HUES64 (cell line): Measurements from ENCODE around the gene NDUFA12.

Experiments used
- H3K27ac ChIP-seq: 2 replicates; pipeline ENCODE4 v1.7.0; 2013; ENCODE audit warnings: low read depth, low read length, inconsistent platforms
- H3K27me3 ChIP-seq: 2 replicates; pipeline ENCODE4 v1.6.1; 2013; ENCODE audit warnings: mild to moderate bottlenecking, low read length; ENCODE audit not compliant: insufficient read depth
- H3K36me3 ChIP-seq: 2 replicates; pipeline ENCODE4 v1.6.1; 2013; ENCODE audit warnings: mild to moderate bottlenecking, low read length; ENCODE audit not compliant: insufficient read depth
- H3K4me1 ChIP-seq: 2 replicates; pipeline ENCODE4 v1.6.1; 2013; ENCODE audit warnings: mild to moderate bottlenecking, low read length, moderate library complexity; ENCODE audit not compliant: insufficient read depth
- H3K4me3 ChIP-seq: 2 replicates; pipeline ENCODE4 v1.5.1; 2013; ENCODE audit warnings: mild to moderate bottlenecking, low read length, moderate library complexity
- H3K9ac ChIP-seq: 2 replicates; pipeline ENCODE4 v1.6.1; 2013; ENCODE audit warnings: mild to moderate bottlenecking, low read depth, low read length
- H3K9me3 ChIP-seq: 2 replicates; pipeline ENCODE4 v1.6.1; 2013; ENCODE audit warnings: low read depth, low read length; ENCODE audit not compliant: insufficient read depth
- WGBS: fragments of 150-250, 120-280 bp; methylation state at CpG from one replicate; pipeline ENCODE4 v1.1.7; 2013; ENCODE audit warnings: missing lambda C conversion rate; 5-methylcytosine and 5-hydroxymethylcytosine counted together

NDUFA12 gene

GRCh38 chr12:94982456-94982855 lies 21.0 kb downstream of the NDUFA12 start:
- H3K27ac ChIP-seq, result no peak overlapping the region
- H3K4me1 ChIP-seq, result 0 out of 2 replicates have a peak, but pooled peaks cover 3% of the 10 kb centered on the region
- no peaks in the 10 kb centered on the region for H3K36me3 ChIP-seq
- no peak overlapping the region for H3K9ac ChIP-seq
- no peaks in the 10 kb centered on the region for H3K27me3 ChIP-seq
- WGBS, result 88% methylated on average over 6 of the region's 7 CpGs
- no peak overlapping the region for H3K4me3 ChIP-seq
- H3K9me3 ChIP-seq, result no peaks in the 10 kb centered on the region

- H3K9ac ChIP-seq, result no peak overlapping the region
- H3K4me3 ChIP-seq, result no peak overlapping the region
- H3K36me3 ChIP-seq, result no peaks in the 10 kb centered on the region
- no peaks in the 10 kb centered on the region for H3K27me3 ChIP-seq
- H3K27ac ChIP-seq, result no peak overlapping the region
- 70% methylated on average over 4 of the region's 4 CpGs for WGBS
- H3K9me3 ChIP-seq, result no peaks in the 10 kb centered on the region
- 0 out of 2 replicates have a peak, but pooled peaks cover 3% of the 10 kb centered on the region for H3K4me1 ChIP-seq
These were observed 22.9 kb downstream of the NDUFA12 start for GRCh38 chr12:94980577-94980976.

DNA sequence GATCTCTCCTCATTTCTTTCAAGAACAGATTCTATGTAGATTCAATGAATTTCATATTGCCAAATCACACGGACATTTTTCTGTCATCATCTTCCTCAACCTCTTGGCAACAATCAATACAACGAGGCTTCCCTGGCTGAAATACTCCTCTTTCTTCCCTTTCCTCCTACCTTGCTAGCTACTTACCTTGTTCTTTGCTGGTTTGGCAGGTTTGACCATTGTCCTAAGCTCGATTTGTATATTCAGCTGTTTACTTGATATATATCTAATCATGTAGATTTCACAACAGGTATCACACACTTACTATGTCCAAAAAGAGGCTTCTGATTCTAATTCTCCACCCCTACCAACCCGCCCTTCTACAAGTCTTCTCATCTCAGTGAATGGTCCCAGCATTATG lies 23.6 kb downstream of the NDUFA12 start:
- no peak overlapping the region for H3K4me3 ChIP-seq
- 93% methylated on average over 4 of the region's 4 CpGs for WGBS
- no peaks in the 10 kb centered on the region for H3K9me3 ChIP-seq
- H3K27ac ChIP-seq, result no peak overlapping the region
- H3K36me3 ChIP-seq, result no peaks in the 10 kb centered on the region
- no peak overlapping the region for H3K9ac ChIP-seq
- 0 out of 2 replicates have a peak, but pooled peaks cover 3% of the 10 kb centered on the region for H3K4me1 ChIP-seq
- H3K27me3 ChIP-seq, result no peaks in the 10 kb centered on the region

DNA sequence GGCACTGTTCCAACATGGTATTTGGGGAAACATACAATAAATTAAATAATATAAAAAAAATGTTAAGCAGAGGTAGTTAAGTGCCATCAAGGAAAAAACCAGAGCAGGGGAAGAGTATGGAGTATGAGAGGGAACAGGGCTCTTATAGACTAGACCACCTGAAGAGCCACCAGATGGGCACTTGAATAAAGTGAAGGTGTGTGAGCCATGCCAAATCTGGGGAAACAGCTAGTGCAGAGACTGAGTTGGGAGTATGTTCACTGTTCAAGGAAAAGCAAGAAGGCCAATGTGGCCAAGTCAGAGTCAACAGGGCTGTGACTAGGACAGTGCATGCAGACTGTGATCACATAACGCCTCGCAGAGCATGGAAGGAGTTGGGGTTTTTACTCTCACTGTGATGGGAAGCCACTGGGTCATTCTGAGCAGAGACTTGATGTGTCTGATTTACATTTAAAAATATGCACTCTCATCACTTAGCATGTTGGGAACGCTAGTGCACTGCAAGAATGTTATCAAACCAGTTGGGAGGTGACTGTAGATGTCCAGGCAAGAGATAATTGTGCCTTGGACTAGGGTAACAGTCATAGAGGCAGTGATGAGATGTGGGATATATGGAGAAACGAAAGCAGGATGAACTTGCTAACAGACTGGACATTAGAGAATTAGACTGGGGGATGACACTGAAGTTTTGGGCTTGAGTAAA lies 25.6 kb downstream of the NDUFA12 start:
- H3K27me3 ChIP-seq, result no peaks in the 10 kb centered on the region
- WGBS, result 90% methylated on average over 4 of the region's 4 CpGs
- H3K9me3 ChIP-seq, result no peaks in the 10 kb centered on the region
- H3K4me3 ChIP-seq, result no peak overlapping the region
- H3K27ac ChIP-seq, result no peak overlapping the region
- H3K9ac ChIP-seq, result no peak overlapping the region
- no peaks in the 10 kb centered on the region for H3K4me1 ChIP-seq
- H3K36me3 ChIP-seq, result no peaks in the 10 kb centered on the region

GRCh38 chr12:94973221-94973620 lies 30.3 kb downstream of the NDUFA12 start:
- Histone ChIP-seq H3K27ac (no peak overlapping the region), H3K9ac (no peak overlapping the region), H3K4me3 (no peak overlapping the region), H3K9me3 (no peaks in the 10 kb centered on the region), H3K4me1 (no peaks in the 10 kb centered on the region), H3K27me3 (no peaks in the 10 kb centered on the region), H3K36me3 (peaks cover 11% of the 10 kb centered on the region)
- 92% methylated on average over 5 of the region's 5 CpGs for WGBS

- H3K4me1 ChIP-seq, result no peaks in the 10 kb centered on the region
- WGBS, result 94% methylated on average over 2 of the region's 2 CpGs
- H3K27ac ChIP-seq, result no peak overlapping the region
These were observed 30.7 kb downstream of the NDUFA12 start for GRCh38 chr12:94972795-94973194.

GRCh38 chr12:94971923-94972322 lies 31.6 kb downstream of the NDUFA12 start:
- Histone ChIP-seq H3K27me3 (no peaks in the 10 kb centered on the region), H3K4me3 (no peak overlapping the region), H3K9me3 (no peaks in the 10 kb centered on the region), H3K4me1 (no peaks in the 10 kb centered on the region), H3K27ac (no peak overlapping the region), H3K9ac (no peak overlapping the region), H3K36me3 (peaks cover 11% of the 10 kb centered on the region)
- WGBS, result 99% methylated on average over 2 of the region's 2 CpGs

More at GRCh38 chr12:94972795-94973194, 30.7 kb downstream of the NDUFA12 start:
- H3K9ac ChIP-seq, result no peak overlapping the region
- no peaks in the 10 kb centered on the region for H3K9me3 ChIP-seq
- H3K4me3 ChIP-seq, result no peak overlapping the region
- no peaks in the 10 kb centered on the region for H3K27me3 ChIP-seq
- peaks cover 11% of the 10 kb centered on the region for H3K36me3 ChIP-seq

GRCh38 chr12:94970560-94970959 lies 32.9 kb downstream of the NDUFA12 start:
- 100% methylated on average over 1 of the region's 1 CpG for WGBS
- Histone ChIP-seq H3K27ac (no peak overlapping the region), H3K36me3 (peaks cover 11% of the 10 kb centered on the region), H3K27me3 (no peaks in the 10 kb centered on the region), H3K4me3 (no peak overlapping the region), H3K9ac (no peak overlapping the region), H3K4me1 (no peaks in the 10 kb centered on the region), H3K9me3 (no peaks in the 10 kb centered on the region)

- H3K9ac ChIP-seq, result no peak overlapping the region
- no peaks in the 10 kb centered on the region for H3K27me3 ChIP-seq
- H3K9me3 ChIP-seq, result no peaks in the 10 kb centered on the region
- no peak overlapping the region for H3K4me3 ChIP-seq
- no peaks in the 10 kb centered on the region for H3K4me1 ChIP-seq
- peaks cover 11% of the 10 kb centered on the region for H3K36me3 ChIP-seq
- H3K27ac ChIP-seq, result no peak overlapping the region
These were observed 34.1 kb downstream of the NDUFA12 start for GRCh38 chr12:94969424-94969823.

GRCh38 chr12:94965982-94966630 lies 37.4 kb downstream of the NDUFA12 start:
- no peaks in the 10 kb centered on the region for H3K4me1 ChIP-seq
- 94% methylated on average over 9 of the region's 9 CpGs for WGBS

DNA sequence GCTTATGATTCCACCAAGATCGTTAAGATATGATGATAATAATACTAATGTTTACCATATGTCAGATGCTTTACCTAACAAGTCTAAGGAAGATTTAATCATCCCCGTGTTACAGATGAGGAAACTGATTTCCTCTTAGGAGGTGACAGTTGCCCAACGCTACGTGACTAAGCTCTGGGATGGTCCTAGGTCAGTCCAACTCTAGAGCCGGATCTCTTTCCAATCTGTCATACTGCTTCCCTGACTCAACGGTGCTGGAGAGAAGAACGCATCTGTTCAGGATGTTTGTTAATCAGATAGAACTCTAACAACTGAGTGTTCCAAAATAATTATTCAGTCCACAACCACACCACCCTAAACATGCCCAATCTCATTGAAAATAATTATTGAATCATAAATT lies 39.8 kb downstream of the NDUFA12 start:
- H3K27me3 ChIP-seq, result no peaks in the 10 kb centered on the region
- WGBS, result 95% methylated on average over 6 of the region's 7 CpGs
- no peak overlapping the region for H3K4me3 ChIP-seq
- no peaks in the 10 kb centered on the region for H3K36me3 ChIP-seq
- no peaks in the 10 kb centered on the region for H3K4me1 ChIP-seq
- no peaks in the 10 kb centered on the region for H3K9me3 ChIP-seq
- no peak overlapping the region for H3K9ac ChIP-seq
- H3K27ac ChIP-seq, result no peak overlapping the region

More at GRCh38 chr12:94965982-94966630, 37.4 kb downstream of the NDUFA12 start:
- Histone ChIP-seq H3K27me3 (no peaks in the 10 kb centered on the region), H3K9me3 (no peaks in the 10 kb centered on the region), H3K9ac (no peak overlapping the region), H3K4me3 (no peak overlapping the region), H3K36me3 (peaks cover 7% of the 10 kb centered on the region), H3K27ac (no peak overlapping the region)
